MM.1S (cell line): ENCODE measurements around the gene OVCH2.
A peak's percentile ranks its signal among the peaks of the same experiment; 100 is the strongest.

Experiments used
- DNase-seq: peaks from one replicate; pipeline ENCODE4 v3.0.0-alpha.2; 2015
- H2AFZ ChIP-seq: fragments of 300-600 bp; sonication (generic); 2 replicates; pipeline ENCODE4 v1.6.0; 2016; ENCODE audit warnings: antibody characterized with exemption, low read length
- H3F3A ChIP-seq: fragments of 300-600 bp; sonication (generic); 2 replicates; pipeline ENCODE4 v1.6.1; 2016; ENCODE audit warnings: mild to moderate bottlenecking, antibody characterized with exemption, low read length, moderate library complexity, mixed read lengths; ENCODE audit not compliant: insufficient read depth
- H3K27ac ChIP-seq: fragments of 300-600 bp; sonication (generic); 2 replicates; pipeline ENCODE4 v1.5.1; 2016; ENCODE audit warnings: mild to moderate bottlenecking, low read length
- H3K27me3 ChIP-seq: fragments of 300-600 bp; sonication (generic); replicated peaks from 2 replicates; pipeline ENCODE4 v1.6.0; 2016; ENCODE audit warnings: low read length; ENCODE audit not compliant: insufficient read depth
- H3K36me3 ChIP-seq: fragments of 300-600 bp; sonication (generic); replicated peaks from 2 replicates; pipeline ENCODE4 v1.6.1; 2016; ENCODE audit warnings: mild to moderate bottlenecking, low read length, mixed read lengths; ENCODE audit not compliant: insufficient read depth
- H3K4me1 ChIP-seq: fragments of 300-600 bp; sonication (generic); 2 replicates; pipeline ENCODE4 v1.6.1; 2016; ENCODE audit warnings: low read length, mixed read lengths
- H3K4me2 ChIP-seq: fragments of 300-600 bp; sonication (generic); 2 replicates; pipeline ENCODE4 v1.6.0; 2016; ENCODE audit warnings: low read depth, low read length
- H3K4me3 ChIP-seq: fragments of 300-600 bp; sonication (generic); 2 replicates; pipeline ENCODE4 v1.5.1; 2016; ENCODE audit warnings: low read length, mixed read lengths
- H3K79me2 ChIP-seq: fragments of 300-600 bp; sonication (generic); 2 replicates; pipeline ENCODE4 v1.6.1; 2016; ENCODE audit warnings: mixed run types, low read length, mixed read lengths
- H3K9ac ChIP-seq: fragments of 300-600 bp; sonication (generic); 2 replicates; pipeline ENCODE4 v1.6.1; 2016; ENCODE audit warnings: low read length, mixed read lengths
- H3K9me2 ChIP-seq: fragments of 300-600 bp; sonication (generic); replicated peaks from 2 replicates; pipeline ENCODE4 v1.6.1; 2016; ENCODE audit warnings: mild to moderate bottlenecking, low read length, mixed read lengths; ENCODE audit not compliant: insufficient read depth
- H3K9me3 ChIP-seq: fragments of 300-600 bp; sonication (generic); replicated peaks from 2 replicates; pipeline ENCODE4 v1.6.1; 2016; ENCODE audit warnings: mild to moderate bottlenecking, low read length, mixed read lengths; ENCODE audit not compliant: insufficient read depth
- H4K20me1 ChIP-seq: fragments of 300-600 bp; sonication (generic); 2 replicates; pipeline ENCODE4 v1.6.1; 2016; ENCODE audit warnings: mild to moderate bottlenecking, low read length, moderate library complexity, mixed read lengths; ENCODE audit not compliant: insufficient read depth
- CTCF ChIP-seq: fragments of 300-600 bp; sonication (generic); IDR thresholded peaks from 2 replicates; pipeline ENCODE4 v1.5.1; 2016; ENCODE audit warnings: antibody characterized with exemption, low read length, mixed read lengths
- EZH2 ChIP-seq: fragments of 300-600 bp; sonication (generic); optimal IDR thresholded peaks from 2 replicates; pipeline ENCODE3; 2017; ENCODE audit warnings: low read depth, mild to moderate bottlenecking, antibody characterized with exemption, low read length, mixed read lengths
- EZH2phosphoT487 ChIP-seq: fragments of 300-600 bp; sonication (generic); IDR thresholded peaks from 2 replicates; pipeline ENCODE4 v1.6.1; 2018; ENCODE audit warnings: antibody characterized with exemption, low read length

OVCH2 gene

GRCh38 chr11:7677071-7677470, 29.2 kb downstream of the OVCH2 start:
- Histone ChIP-seq H3K9ac (no peak overlapping the region), H3K79me2 (no peaks in the 10 kb centered on the region), H4K20me1 (no peaks in the 10 kb centered on the region), H3K27ac (no peak overlapping the region), H3K36me3 (no peaks in the 10 kb centered on the region), H3K9me2 (no peaks in the 10 kb centered on the region), H3K27me3 (no peaks in the 10 kb centered on the region), H2AFZ (no peak overlapping the region), H3F3A (no peaks in the 10 kb centered on the region), H3K4me1 (peaks cover 5% of the 10 kb centered on the region), H3K4me2 (no peak overlapping the region), H3K4me3 (no peak overlapping the region), H3K9me3 (no peaks in the 10 kb centered on the region)
- no peak for TF ChIP-seq EZH2
- TF ChIP-seq EZH2phosphoT487 = no peak
- no peak for TF ChIP-seq CTCF
- no peak for DNase-seq

- H3K9ac ChIP-seq = no peak overlapping the region
- H3K9me3 ChIP-seq = no peaks in the 10 kb centered on the region
- H3K4me3 ChIP-seq = no peak overlapping the region
- H3K36me3 ChIP-seq = no peaks in the 10 kb centered on the region
- no peak overlapping the region for H2AFZ ChIP-seq
- no peak for DNase-seq
- H3F3A ChIP-seq = no peaks in the 10 kb centered on the region
- H3K27me3 ChIP-seq = no peaks in the 10 kb centered on the region
- no peak for TF ChIP-seq CTCF
- TF ChIP-seq EZH2phosphoT487 = no peak
- TF ChIP-seq EZH2 = no peak
- H3K79me2 ChIP-seq = no peaks in the 10 kb centered on the region
- no peaks in the 10 kb centered on the region for H3K9me2 ChIP-seq
- peaks cover 18% of the 10 kb centered on the region for H3K4me1 ChIP-seq
- H3K27ac ChIP-seq = no peak overlapping the region
- no peak overlapping the region for H3K4me2 ChIP-seq
- H4K20me1 ChIP-seq = no peaks in the 10 kb centered on the region
Measured at GRCh38 chr11:7675631-7676030, 30.6 kb downstream of the OVCH2 start.

GRCh38 chr11:7673724-7674434, 32.4 kb downstream of the OVCH2 start:
- Histone ChIP-seq H3K9me2 (no peaks in the 10 kb centered on the region), H3K4me2 (peak overlapping the region; percentile 40; the same call in 1 of the 2 replicates), H3K4me1 (peaks cover 18% of the 10 kb centered on the region), H4K20me1 (no peaks in the 10 kb centered on the region), H3K36me3 (no peaks in the 10 kb centered on the region), H3K27ac (no peak overlapping the region), H3K9ac (no peak overlapping the region), H3K4me3 (peak overlapping the region; percentile 33; the same call in 1 of the 2 replicates), H2AFZ (peak overlapping the region; percentile 55; the same call in 1 of the 2 replicates), H3K27me3 (no peaks in the 10 kb centered on the region), H3K79me2 (no peaks in the 10 kb centered on the region), H3F3A (no peaks in the 10 kb centered on the region), H3K9me3 (no peaks in the 10 kb centered on the region)
- TF ChIP-seq EZH2phosphoT487 (no peak), CTCF (no peak), EZH2 (no peak)
- DNase-seq = no peak
